Thyroid gland (tissue), 4 donors: ENCODE results near the gene TBCC. TPM values are rescaled to one million over a fixed set of nuclear protein-coding genes. Genes with fewer than 3 reads are reported as not detected.
"Not testable (repeated sequence)": the region's sequence is repeated elsewhere in the genome, so short reads cannot be mapped to it uniquely, and the experiment has no call there.

ENCODE experiments used
- DNase-seq, 2 donors: peaks; one replicate each; pipeline ENCODE4 v3.0.0-alpha.2; 2019
- H3K27ac ChIP-seq, 3 donors: fragments of 200-600 bp; sonication (generic); 1 replicate in 2 of 3; 2 replicates in 1 of 3; pipeline ENCODE4 v1.5.1; 2016 to 2019; ENCODE audit warnings: mild to moderate bottlenecking in 1 of 3, moderate library complexity in 1 of 3
- H3K27me3 ChIP-seq: fragments of 200-600 bp; sonication (generic); one replicate; pipeline ENCODE4 v1.5.1; 2019
- H3K36me3 ChIP-seq, 2 donors: fragments of 200-600 bp; sonication (generic); one replicate each; pipeline ENCODE4 v1.5.1; 2016 to 2019
- H3K4me1 ChIP-seq, 2 donors: fragments of 200-600 bp; sonication (generic); one replicate each; pipeline ENCODE4 v1.5.1; 2017 to 2019
- H3K4me3 ChIP-seq, 3 donors: fragments of 200-600 bp; sonication (generic); replicated peaks in 1 of 3; 1 replicate in 2 of 3; 2 replicates in 1 of 3; pipeline ENCODE4 v1.5.1; 2016; ENCODE audit warnings: mild to moderate bottlenecking in 1 of 3
- H3K9me3 ChIP-seq: fragments of 200-600 bp; sonication (generic); one replicate; pipeline ENCODE4 v1.5.1; 2017
- CTCF ChIP-seq, 6 experiments: fragments of 200-600 bp in 3 of 6; fragments of 450-650 bp in 3 of 6; sonication (generic) in 3 of 6; IDR thresholded peaks; one replicate each; pipeline ENCODE4 v1.5.1; 2016 to 2019; ENCODE audit warnings: antibody characterized with exemption in 6 of 6, mild to moderate bottlenecking in 2 of 6, inconsistent platforms in 1 of 6, moderate library complexity in 1 of 6
- POLR2A ChIP-seq, 2 donors: fragments of 450-650 bp; IDR thresholded peaks; one replicate each; pipeline ENCODE4 v1.6.1; 2017; ENCODE audit warnings: antibody characterized with exemption in 2 of 2, mild to moderate bottlenecking in 2 of 2, moderate library complexity in 1 of 2
- WGBS, 2 donors: methylation state at CpG; one replicate each; pipeline ENCODE4 v1.1.5; 2017; 5-methylcytosine and 5-hydroxymethylcytosine counted together
- intact Hi-C: fragments of 100-400 bp; cut with DNase I; formaldehyde crosslinking; loops from one replicate; pipeline ENCODE4 v1.15.1; 2023
- total RNA-seq, 4 donors: library from RNA; depleted of rRNA; stranded (reverse); fragments of >200 nt; gene quantifications; one replicate each; pipeline ENCODE4 v1.2.3, GENCODE V29; 2016

The TBCC gene
- total RNA-seq, 4 donors from 2014 or later = 37.2 to 48.9 (median 48.4) TPM

DNA sequence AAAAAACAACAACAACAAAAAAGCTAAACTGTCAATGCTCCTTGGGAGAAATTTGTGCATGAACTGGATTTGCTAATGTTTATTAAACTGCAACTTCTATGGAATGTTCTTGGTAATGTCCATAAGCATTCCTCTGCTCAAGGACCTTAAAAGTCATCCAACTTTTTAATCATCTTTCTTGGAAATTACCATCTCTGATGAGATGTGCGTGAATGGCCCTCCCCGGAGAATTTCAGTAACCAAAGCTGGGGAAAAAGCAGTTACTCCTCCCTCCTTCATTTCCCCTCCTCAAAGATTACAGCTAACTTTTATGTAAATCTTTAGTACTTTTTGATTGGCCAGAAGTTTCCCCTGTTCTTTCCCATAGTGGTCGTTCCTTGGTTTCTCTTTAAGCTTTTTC, 5.2 kb downstream of the TBCC start:
- intact Hi-C loops = no loop called here

GRCh38 chr6:42735976-42736375, 9.9 kb downstream of the TBCC start:
- H3K4me3 ChIP-seq = no peak overlapping the region
- intact Hi-C loops = no loop called here
- DNase-seq = no peak
- H3K9me3 ChIP-seq = no peaks in the 10 kb centered on the region
- TF ChIP-seq POLR2A (IDR thresholded peaks at IDR 0.05) = no peak
- TF ChIP-seq CTCF (IDR thresholded peaks at IDR 0.05) = no peak
- no peaks in the 10 kb centered on the region for H3K36me3 ChIP-seq
- H3K27me3 ChIP-seq = no peaks in the 10 kb centered on the region
- peaks cover 5 to 9% of the 10 kb centered on the region in 2 donors for H3K4me1 ChIP-seq
- WGBS, 2 donors = 81 to 89% methylated on average over 3 of the region's 3 CpGs
- no peak overlapping the region for H3K27ac ChIP-seq

More for the DNA sequence above, 5.2 kb downstream of the TBCC start:
- Histone ChIP-seq H3K4me1 (peaks cover 14 to 15% of the 10 kb centered on the region in 2 donors), H3K36me3 (no peaks in the 10 kb centered on the region), H3K4me3 (no peak overlapping the region), H3K9me3 (no peaks in the 10 kb centered on the region), H3K27ac (no peak overlapping the region), H3K27me3 (no peaks in the 10 kb centered on the region)
- DNase-seq = no peak
- TF ChIP-seq POLR2A (IDR thresholded peaks at IDR 0.05) (no peak), CTCF (IDR thresholded peaks at IDR 0.05) (no peak)
- WGBS, 2 donors = 65 to 68% methylated on average over 3 of the region's 3 CpGs

DNA sequence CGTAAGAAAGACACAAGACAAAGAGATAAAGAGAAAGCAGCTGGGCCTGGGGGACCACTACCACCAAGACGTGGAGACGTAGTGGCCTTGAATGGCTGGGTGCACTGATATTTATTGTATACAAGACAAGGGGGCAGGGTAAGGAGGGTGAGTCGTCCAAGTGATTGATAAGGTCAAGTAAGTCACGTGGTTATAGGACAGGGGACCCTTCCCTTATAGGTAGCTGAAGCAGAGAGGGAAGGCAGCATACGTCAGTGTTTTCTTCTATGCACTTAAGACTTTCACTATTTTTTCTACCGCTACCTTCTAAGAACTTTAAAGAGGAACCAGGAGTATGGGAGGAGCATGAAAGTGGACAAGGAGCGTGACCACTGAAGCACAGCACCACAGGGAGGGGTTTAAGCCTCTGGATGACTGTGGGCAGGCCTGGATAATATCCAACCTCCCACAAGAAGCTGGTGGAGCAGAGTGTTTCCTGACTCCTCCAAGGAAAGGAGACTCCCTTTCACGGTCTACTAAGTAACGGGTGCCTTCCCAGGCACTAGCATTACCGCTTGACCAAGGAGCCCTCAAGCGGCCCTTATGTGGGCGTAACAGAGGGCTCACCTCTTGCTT, 11.9 kb downstream of the TBCC start:
- WGBS, 2 donors = 28 to 40% methylated on average over 13 of the region's 13 CpGs
- H3K36me3 ChIP-seq, H3K4me1 ChIP-seq, H3K4me3 ChIP-seq, H3K27me3 ChIP-seq, H3K9me3 ChIP-seq: not testable (repeated sequence)
- intact Hi-C loops = loop anchor here (5.0 kb wide), 1 partner anchor 37 kb away; no protein-coding TSS in a partner anchor
- TF ChIP-seq POLR2A (IDR thresholded peaks at IDR 0.05) = peak in 1 of 2 donors; percentile 68
- peak; percentile 90 to 93 for DNase-seq
- peak overlapping the region; percentile 50 to 85 (median 56) for H3K27ac ChIP-seq

GRCh38 chr6:42729731-42730130, 16.2 kb downstream of the TBCC start:
- TF ChIP-seq CTCF (IDR thresholded peaks at IDR 0.05) = no peak
- no peak for TF ChIP-seq POLR2A (IDR thresholded peaks at IDR 0.05)
- Histone ChIP-seq H3K4me1 (peaks cover 8 to 15% of the 10 kb centered on the region in 2 donors), H3K36me3 (no peaks in the 10 kb centered on the region), H3K27ac (no peak overlapping the region), H3K27me3 (no peaks in the 10 kb centered on the region), H3K9me3 (no peaks in the 10 kb centered on the region), H3K4me3 (no peak overlapping the region)
- DNase-seq = no peak
- WGBS, 2 donors = 74 to 83% methylated on average over 3 of the region's 3 CpGs
- intact Hi-C loops = loop anchor here (5.0 to 10.0 kb wide), 2 partner anchors 32 to 145 kb away; partner anchors contain the start of gene RPL7L1

DNA sequence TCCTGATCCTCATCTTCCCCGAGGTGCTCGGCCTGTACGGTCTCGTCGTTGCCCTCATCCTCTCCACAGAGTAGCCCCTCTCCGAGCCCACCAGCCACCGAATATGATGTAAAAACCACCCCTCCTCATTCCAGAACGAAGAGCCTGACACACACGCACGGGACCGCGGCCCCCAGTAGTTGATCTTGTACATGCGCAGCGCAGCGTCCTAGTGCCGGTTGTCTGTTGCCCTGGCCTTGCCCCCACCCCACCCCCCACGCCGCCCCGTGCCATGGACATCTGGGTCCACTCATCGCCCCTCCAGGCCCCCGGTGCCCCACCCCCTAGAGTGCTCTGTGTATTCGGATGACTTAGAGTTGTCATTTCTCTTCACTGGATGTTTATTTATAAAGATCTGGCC, 18.3 kb downstream of the TBCC start:
- TF ChIP-seq POLR2A (IDR thresholded peaks at IDR 0.05) = no peak
- TF ChIP-seq CTCF (IDR thresholded peaks at IDR 0.05) = no peak
- H3K27ac ChIP-seq = peak overlapping the region in 1 of 3 donors; percentile 73
- no peaks in the 10 kb centered on the region for H3K9me3 ChIP-seq
- peaks cover 6 to 13% of the 10 kb centered on the region in 2 donors for H3K4me1 ChIP-seq
- H3K4me3 ChIP-seq = no peak overlapping the region
- no peaks in the 10 kb centered on the region for H3K36me3 ChIP-seq
- WGBS, 2 donors = 76 to 91% methylated on average over 15 to 22 of the region's 22 CpGs
- H3K27me3 ChIP-seq = no peaks in the 10 kb centered on the region
- intact Hi-C loops = loop anchor here (2.0 to 10.0 kb wide), 2 partner anchors 67 to 147 kb away; partner anchors contain the start of gene RPL7L1
- peak in 1 of 2 donors; percentile 8 for DNase-seq
